Parathyroid adenoma (tissue), 2 donors: Measurements from ENCODE around the gene CFAP107.

Experiments
- H2AFZ ChIP-seq: fragments of 300-600 bp; sonication (generic); one replicate; pipeline ENCODE4 v1.7.0; 2017; ENCODE audit warnings: antibody characterized with exemption, mild to moderate bottlenecking
- H3K27ac ChIP-seq: fragments of 300-600 bp; sonication (generic); one replicate; pipeline ENCODE4 v1.7.0; 2017
- H3K27me3 ChIP-seq: fragments of 300-600 bp; sonication (generic); one replicate; pipeline ENCODE4 v1.7.0; 2017; ENCODE audit warnings: low read length; ENCODE audit not compliant: control insufficient read depth, insufficient read depth
- H3K36me3 ChIP-seq: fragments of 300-600 bp; sonication (generic); one replicate; pipeline ENCODE4 v1.7.0; 2017; ENCODE audit warnings: low read length; ENCODE audit not compliant: control insufficient read depth, insufficient read depth
- H3K4me1 ChIP-seq: fragments of 300-600 bp; sonication (generic); one replicate; pipeline ENCODE4 v1.7.0; 2017; ENCODE audit warnings: control low read depth
- H3K4me2 ChIP-seq: fragments of 300-600 bp; sonication (generic); one replicate; pipeline ENCODE4 v1.7.0; 2017; ENCODE audit warnings: low read length
- H3K4me3 ChIP-seq: fragments of 300-600 bp; sonication (generic); one replicate; pipeline ENCODE4 v1.7.0; 2017; ENCODE audit warnings: low read depth, low read length
- H3K79me2 ChIP-seq: fragments of 300-600 bp; sonication (generic); one replicate; pipeline ENCODE4 v1.7.0; 2017; ENCODE audit warnings: control low read depth
- H3K9ac ChIP-seq: fragments of 300-600 bp; sonication (generic); one replicate; pipeline ENCODE4 v1.7.0; 2017; ENCODE audit warnings: mild to moderate bottlenecking
- H3K9me3 ChIP-seq: fragments of 300-600 bp; sonication (generic); one replicate; pipeline ENCODE4 v1.7.0; 2017; ENCODE audit warnings: low read length; ENCODE audit not compliant: control insufficient read depth
- TF ChIP-seq, protein P1 (sequence below): fragments of 300-600 bp; sonication (generic); IDR thresholded peaks from one replicate; pipeline ENCODE4 v1.7.0; 2017; ENCODE audit warnings: antibody characterized with exemption, mild to moderate bottlenecking
- donor health status: primary hyperparathyroidism.

The CFAP107 gene

DNA sequence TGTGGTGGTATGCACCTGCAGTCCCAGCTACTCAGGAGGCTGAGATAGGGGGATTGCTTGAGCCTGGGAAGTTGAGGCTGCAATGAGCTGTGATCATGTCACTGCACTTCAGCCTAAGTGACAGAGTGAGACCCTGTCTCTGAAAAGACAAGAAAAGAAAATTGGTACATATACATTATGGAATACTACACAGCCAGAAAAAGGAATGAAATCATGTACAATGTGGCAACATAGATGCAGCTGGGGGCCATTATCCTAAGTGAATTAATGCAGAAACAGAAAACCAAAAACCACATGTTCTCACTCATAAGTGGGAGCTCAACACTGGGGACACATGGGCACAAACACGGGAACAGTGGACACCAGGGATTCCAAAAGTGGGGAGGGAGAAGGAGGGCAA, 7.1 kb upstream of the CFAP107 start:
- H3K4me2 ChIP-seq = no peak overlapping the region
- no peaks in the 10 kb centered on the region for H3K4me1 ChIP-seq
- TF ChIP-seq, protein P1, sequence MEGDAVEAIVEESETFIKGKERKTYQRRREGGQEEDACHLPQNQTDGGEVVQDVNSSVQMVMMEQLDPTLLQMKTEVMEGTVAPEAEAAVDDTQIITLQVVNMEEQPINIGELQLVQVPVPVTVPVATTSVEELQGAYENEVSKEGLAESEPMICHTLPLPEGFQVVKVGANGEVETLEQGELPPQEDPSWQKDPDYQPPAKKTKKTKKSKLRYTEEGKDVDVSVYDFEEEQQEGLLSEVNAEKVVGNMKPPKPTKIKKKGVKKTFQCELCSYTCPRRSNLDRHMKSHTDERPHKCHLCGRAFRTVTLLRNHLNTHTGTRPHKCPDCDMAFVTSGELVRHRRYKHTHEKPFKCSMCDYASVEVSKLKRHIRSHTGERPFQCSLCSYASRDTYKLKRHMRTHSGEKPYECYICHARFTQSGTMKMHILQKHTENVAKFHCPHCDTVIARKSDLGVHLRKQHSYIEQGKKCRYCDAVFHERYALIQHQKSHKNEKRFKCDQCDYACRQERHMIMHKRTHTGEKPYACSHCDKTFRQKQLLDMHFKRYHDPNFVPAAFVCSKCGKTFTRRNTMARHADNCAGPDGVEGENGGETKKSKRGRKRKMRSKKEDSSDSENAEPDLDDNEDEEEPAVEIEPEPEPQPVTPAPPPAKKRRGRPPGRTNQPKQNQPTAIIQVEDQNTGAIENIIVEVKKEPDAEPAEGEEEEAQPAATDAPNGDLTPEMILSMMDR = no peak
- H3K36me3 ChIP-seq = no peaks in the 10 kb centered on the region
- no peak overlapping the region for H3K4me3 ChIP-seq
- H3K27me3 ChIP-seq = no peaks in the 10 kb centered on the region
- H3K79me2 ChIP-seq = no peaks in the 10 kb centered on the region
- no peak overlapping the region for H2AFZ ChIP-seq
- H3K9me3 ChIP-seq = no peaks in the 10 kb centered on the region
- no peak overlapping the region for H3K9ac ChIP-seq
- no peak overlapping the region for H3K27ac ChIP-seq

DNA sequence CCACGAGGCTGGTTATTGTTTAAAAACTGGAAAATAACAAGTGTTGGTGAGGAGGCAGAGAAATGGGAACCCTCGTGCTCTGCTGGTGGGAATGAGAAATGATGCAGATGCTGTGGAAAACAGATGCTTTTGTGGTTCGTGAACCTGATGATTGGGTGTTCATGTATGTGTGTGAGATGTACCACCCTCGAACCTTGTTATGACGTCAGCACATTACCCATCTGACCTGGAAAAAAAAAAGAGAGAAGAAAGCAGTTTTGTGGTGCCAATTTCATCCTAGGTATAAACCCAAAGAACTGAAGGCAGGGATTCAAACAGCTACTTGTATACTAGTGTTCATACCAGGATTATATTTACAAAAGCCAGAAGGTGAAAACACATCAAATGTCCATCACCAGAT, 6.4 kb upstream of the CFAP107 start:
- H3K9ac ChIP-seq = no peak overlapping the region
- no peaks in the 10 kb centered on the region for H3K4me1 ChIP-seq
- H3K36me3 ChIP-seq = no peaks in the 10 kb centered on the region
- H2AFZ ChIP-seq = no peak overlapping the region
- no peak overlapping the region for H3K4me3 ChIP-seq
- H3K9me3 ChIP-seq = no peaks in the 10 kb centered on the region
- H3K4me2 ChIP-seq = no peak overlapping the region
- no peaks in the 10 kb centered on the region for H3K79me2 ChIP-seq
- H3K27me3 ChIP-seq = no peaks in the 10 kb centered on the region
- TF ChIP-seq, protein P1 = no peak
- H3K27ac ChIP-seq = no peak overlapping the region

DNA sequence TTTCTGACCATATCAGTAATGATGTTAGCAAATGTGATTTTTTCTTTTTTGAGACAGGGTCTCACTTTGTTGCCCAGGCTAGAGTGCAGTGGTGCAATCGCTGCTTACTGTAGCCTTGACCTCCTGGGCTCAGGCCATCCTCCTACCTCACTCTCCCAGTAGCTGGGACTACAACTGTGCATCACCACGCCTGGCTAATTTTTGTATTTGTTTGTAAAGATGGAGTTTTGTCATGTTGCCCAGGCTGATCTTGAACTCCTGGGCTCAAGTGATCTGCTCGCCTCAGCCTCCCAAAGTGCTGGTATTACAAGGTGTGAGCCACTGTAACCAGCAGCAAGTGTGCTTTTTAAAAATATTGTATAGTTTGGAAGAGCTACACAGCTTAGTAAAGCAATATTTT, 4.1 kb upstream of the CFAP107 start:
- Histone ChIP-seq H3K79me2 (no peaks in the 10 kb centered on the region), H3K4me3 (no peak overlapping the region), H3K27me3 (no peaks in the 10 kb centered on the region), H3K9me3 (no peaks in the 10 kb centered on the region), H3K4me1 (no peaks in the 10 kb centered on the region), H3K9ac (no peak overlapping the region), H3K4me2 (no peak overlapping the region), H3K27ac (no peak overlapping the region), H3K36me3 (no peaks in the 10 kb centered on the region), H2AFZ (no peak overlapping the region)
- TF ChIP-seq, protein P1 = no peak

DNA sequence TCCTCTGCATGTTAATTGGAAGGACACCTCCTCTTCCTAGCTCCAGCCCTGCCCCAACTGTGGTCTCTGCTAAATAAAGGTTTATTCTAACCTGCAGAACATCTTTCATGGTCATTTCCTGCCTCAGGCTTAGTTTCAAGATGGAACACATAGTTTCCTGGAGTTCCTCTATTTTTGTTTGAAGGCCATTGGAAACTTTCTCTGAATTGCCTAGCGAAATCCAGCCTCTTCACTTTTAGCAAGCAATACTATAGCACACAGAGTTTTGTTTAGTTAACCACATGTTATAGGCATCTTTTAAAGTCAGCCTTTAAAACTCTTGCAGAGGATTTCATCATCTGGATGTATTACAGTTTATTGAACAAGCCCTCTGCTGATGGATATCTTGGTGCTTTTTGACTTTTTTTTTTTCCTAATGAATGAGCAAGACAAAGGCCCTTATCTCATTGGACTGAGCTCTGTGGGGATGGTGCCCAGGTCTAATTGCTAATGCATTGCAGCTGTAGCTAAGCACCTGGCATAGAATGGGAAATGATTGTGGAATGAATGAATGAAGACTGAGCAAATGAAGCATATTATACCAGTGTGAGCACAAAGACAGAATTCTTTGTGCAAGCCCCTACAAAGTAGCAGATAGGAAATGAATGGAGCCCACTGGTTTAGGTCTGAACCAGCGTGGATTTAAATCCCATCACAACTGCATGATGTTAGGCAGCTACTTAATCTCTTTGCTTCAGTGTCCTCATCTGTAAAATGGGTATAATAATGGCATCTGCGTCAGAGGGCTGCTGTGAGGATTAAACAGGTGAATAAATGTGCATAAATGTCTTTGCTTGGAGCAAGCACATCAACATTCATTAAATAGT, 641 bp upstream of the CFAP107 start:
- TF ChIP-seq, protein P1 = no peak
- no peak overlapping the region for H3K4me3 ChIP-seq
- peaks cover 3% of the 10 kb centered on the region for H3K36me3 ChIP-seq
- no peaks in the 10 kb centered on the region for H3K79me2 ChIP-seq
- no peaks in the 10 kb centered on the region for H3K4me1 ChIP-seq
- H3K9me3 ChIP-seq = no peaks in the 10 kb centered on the region
- H3K27me3 ChIP-seq = no peaks in the 10 kb centered on the region
- no peak overlapping the region for H3K4me2 ChIP-seq
- H3K27ac ChIP-seq = no peak overlapping the region
- no peak overlapping the region for H3K9ac ChIP-seq
- no peak overlapping the region for H2AFZ ChIP-seq
